ENCODE results near the gene LMNTD1. TPM values are rescaled to one million over a fixed set of nuclear protein-coding genes. Genes with fewer than 3 reads are reported as not detected.
A peak's percentile ranks its signal among the peaks of the same experiment; 100 is the strongest.

LMNTD1 gene
- total RNA-seq, 1 experiment from 2014 or later = not detected

GRCh38 chr12:25477217-25477616 lies 75.9 kb downstream of the LMNTD1 start:
- Histone ChIP-seq H3K79me2 (ENCODE audit: low read length) (no peaks in the 10 kb centered on the region), H3K9me3 (ENCODE audit: low read length) (no peaks in the 10 kb centered on the region)

GRCh38 chr12:25472453-25472852 lies 80.6 kb downstream of the LMNTD1 start:
- Histone ChIP-seq H4K20me1 (ENCODE audit: insufficient read depth, low read depth, low read length) (no peaks in the 10 kb centered on the region), H3K9ac (ENCODE audit: low read length) (no peak overlapping the region), H3K4me3 (ENCODE audit: low read length) (no peak overlapping the region), H3K27ac (ENCODE audit: low read length) (no peak overlapping the region), H3K9me3 (ENCODE audit: low read length) (no peaks in the 10 kb centered on the region), H3K4me1 (ENCODE audit: low read length) (no peaks in the 10 kb centered on the region), H3K4me2 (ENCODE audit: low read depth, low read length, poor library complexity, severe bottlenecking) (no peak overlapping the region), H3K27me3 (ENCODE audit: low read length) (no peaks in the 10 kb centered on the region), H3K36me3 (ENCODE audit: insufficient read depth, low read length) (no peaks in the 10 kb centered on the region), H3K9me2 (replicated peaks; ENCODE audit: insufficient read depth, low read length) (no peaks in the 10 kb centered on the region), H2AFZ (ENCODE audit: low read length) (no peak overlapping the region), H3K79me2 (ENCODE audit: low read length) (no peaks in the 10 kb centered on the region)
- DNase-seq = no peak

More at GRCh38 chr12:25477217-25477616, 75.9 kb downstream of the LMNTD1 start:
- no peak for DNase-seq
- Histone ChIP-seq H3K36me3 (ENCODE audit: insufficient read depth, low read length) (no peaks in the 10 kb centered on the region), H3K9ac (ENCODE audit: low read length) (no peak overlapping the region), H3K27ac (ENCODE audit: low read length) (no peak overlapping the region), H4K20me1 (ENCODE audit: insufficient read depth, low read depth, low read length) (no peaks in the 10 kb centered on the region), H3K4me3 (ENCODE audit: low read length) (no peak overlapping the region), H3K4me2 (ENCODE audit: low read depth, low read length, poor library complexity, severe bottlenecking) (no peak overlapping the region), H2AFZ (ENCODE audit: low read length) (no peak overlapping the region), H3K9me2 (replicated peaks; ENCODE audit: insufficient read depth, low read length) (no peaks in the 10 kb centered on the region), H3K4me1 (ENCODE audit: low read length) (no peaks in the 10 kb centered on the region), H3K27me3 (ENCODE audit: low read length) (no peaks in the 10 kb centered on the region)

- Histone ChIP-seq H3K4me1 (ENCODE audit: low read length) (no peaks in the 10 kb centered on the region), H3K9me2 (replicated peaks; ENCODE audit: insufficient read depth, low read length) (no peaks in the 10 kb centered on the region), H3K36me3 (ENCODE audit: insufficient read depth, low read length) (no peaks in the 10 kb centered on the region), H3K4me3 (ENCODE audit: low read length) (no peak overlapping the region), H4K20me1 (ENCODE audit: insufficient read depth, low read depth, low read length) (no peaks in the 10 kb centered on the region), H3K9ac (ENCODE audit: low read length) (no peak overlapping the region), H3K9me3 (ENCODE audit: low read length) (no peaks in the 10 kb centered on the region), H3K27ac (ENCODE audit: low read length) (no peak overlapping the region), H3K27me3 (ENCODE audit: low read length) (no peaks in the 10 kb centered on the region), H2AFZ (ENCODE audit: low read length) (no peak overlapping the region), H3K79me2 (ENCODE audit: low read length) (no peaks in the 10 kb centered on the region), H3K4me2 (ENCODE audit: low read depth, low read length, poor library complexity, severe bottlenecking) (no peak overlapping the region)
- no peak for DNase-seq
Measured at GRCh38 chr12:25469861-25470260, 83.2 kb downstream of the LMNTD1 start.

GRCh38 chr12:25469368-25469767 lies 83.7 kb downstream of the LMNTD1 start:
- no peak overlapping the region for H3K9ac ChIP-seq (ENCODE audit: low read length)
- H3K27ac ChIP-seq (ENCODE audit: low read length) = no peak overlapping the region
- no peaks in the 10 kb centered on the region for H3K9me3 ChIP-seq (ENCODE audit: low read length)
- H4K20me1 ChIP-seq (ENCODE audit: insufficient read depth, low read depth, low read length) = no peaks in the 10 kb centered on the region
- H2AFZ ChIP-seq (ENCODE audit: low read length) = no peak overlapping the region
- H3K4me2 ChIP-seq (ENCODE audit: low read depth, low read length, poor library complexity, severe bottlenecking) = no peak overlapping the region
- no peaks in the 10 kb centered on the region for H3K36me3 ChIP-seq (ENCODE audit: insufficient read depth, low read length)
- no peak overlapping the region for H3K4me3 ChIP-seq (ENCODE audit: low read length)
- no peaks in the 10 kb centered on the region for H3K9me2 ChIP-seq (replicated peaks; ENCODE audit: insufficient read depth, low read length)
- no peaks in the 10 kb centered on the region for H3K27me3 ChIP-seq (ENCODE audit: low read length)
- DNase-seq = no peak
- no peaks in the 10 kb centered on the region for H3K4me1 ChIP-seq (ENCODE audit: low read length)
- no peaks in the 10 kb centered on the region for H3K79me2 ChIP-seq (ENCODE audit: low read length)

- no peak overlapping the region for H3K4me3 ChIP-seq (ENCODE audit: low read length)
- H3K27ac ChIP-seq (ENCODE audit: low read length) = no peak overlapping the region
- no peaks in the 10 kb centered on the region for H3K79me2 ChIP-seq (ENCODE audit: low read length)
- no peaks in the 10 kb centered on the region for H4K20me1 ChIP-seq (ENCODE audit: insufficient read depth, low read depth, low read length)
- H3K9me3 ChIP-seq (ENCODE audit: low read length) = no peaks in the 10 kb centered on the region
- H2AFZ ChIP-seq (ENCODE audit: low read length) = no peak overlapping the region
- H3K9ac ChIP-seq (ENCODE audit: low read length) = no peak overlapping the region
- no peaks in the 10 kb centered on the region for H3K36me3 ChIP-seq (ENCODE audit: insufficient read depth, low read length)
- no peak overlapping the region for H3K4me2 ChIP-seq (ENCODE audit: low read depth, low read length, poor library complexity, severe bottlenecking)
- H3K27me3 ChIP-seq (ENCODE audit: low read length) = 0 out of 2 replicates have a peak, but pooled peaks cover 2% of the 10 kb centered on the region
- H3K9me2 ChIP-seq (replicated peaks; ENCODE audit: insufficient read depth, low read length) = no peaks in the 10 kb centered on the region
- H3K4me1 ChIP-seq (ENCODE audit: low read length) = peaks cover 9% of the 10 kb centered on the region
- no peak for DNase-seq
Measured at GRCh38 chr12:25463521-25463920, 89.6 kb downstream of the LMNTD1 start.

GRCh38 chr12:25463005-25463404 lies 90.1 kb downstream of the LMNTD1 start:
- Histone ChIP-seq H3K79me2 (ENCODE audit: low read length) (no peaks in the 10 kb centered on the region), H3K4me2 (ENCODE audit: low read depth, low read length, poor library complexity, severe bottlenecking) (no peak overlapping the region), H2AFZ (ENCODE audit: low read length) (no peak overlapping the region), H3K9me2 (replicated peaks; ENCODE audit: insufficient read depth, low read length) (no peaks in the 10 kb centered on the region), H4K20me1 (ENCODE audit: insufficient read depth, low read depth, low read length) (no peaks in the 10 kb centered on the region), H3K27me3 (ENCODE audit: low read length) (0 out of 2 replicates have a peak, but pooled peaks cover 2% of the 10 kb centered on the region), H3K27ac (ENCODE audit: low read length) (no peak overlapping the region), H3K36me3 (ENCODE audit: insufficient read depth, low read length) (no peaks in the 10 kb centered on the region), H3K9ac (ENCODE audit: low read length) (no peak overlapping the region), H3K9me3 (ENCODE audit: low read length) (no peaks in the 10 kb centered on the region), H3K4me1 (ENCODE audit: low read length) (peaks cover 9% of the 10 kb centered on the region), H3K4me3 (ENCODE audit: low read length) (no peak overlapping the region)
- DNase-seq = no peak

GRCh38 chr12:25459541-25459951 lies 93.5 kb downstream of the LMNTD1 start:
- DNase-seq = peak; percentile 78
- Histone ChIP-seq H3K27ac (ENCODE audit: low read length) (no peak overlapping the region), H3K9ac (ENCODE audit: low read length) (no peak overlapping the region)

GRCh38 chr12:25458047-25458552 lies 95.0 kb downstream of the LMNTD1 start:
- Histone ChIP-seq H3K9ac (ENCODE audit: low read length) (no peak overlapping the region), H3K9me3 (ENCODE audit: low read length) (no peaks in the 10 kb centered on the region), H3K27me3 (ENCODE audit: low read length) (0 out of 2 replicates have a peak, but pooled peaks cover 4% of the 10 kb centered on the region), H3K4me1 (ENCODE audit: low read length) (peaks cover 9% of the 10 kb centered on the region), H3K4me2 (ENCODE audit: low read depth, low read length, poor library complexity, severe bottlenecking) (no peak overlapping the region), H4K20me1 (ENCODE audit: insufficient read depth, low read depth, low read length) (no peaks in the 10 kb centered on the region), H2AFZ (ENCODE audit: low read length) (no peak overlapping the region), H3K79me2 (ENCODE audit: low read length) (no peaks in the 10 kb centered on the region), H3K9me2 (replicated peaks; ENCODE audit: insufficient read depth, low read length) (no peaks in the 10 kb centered on the region), H3K27ac (ENCODE audit: low read length) (no peak overlapping the region), H3K4me3 (ENCODE audit: low read length) (no peak overlapping the region), H3K36me3 (ENCODE audit: insufficient read depth, low read length) (no peaks in the 10 kb centered on the region)
- DNase-seq = no peak

More at GRCh38 chr12:25459541-25459951, 93.5 kb downstream of the LMNTD1 start:
- no peaks in the 10 kb centered on the region for H3K36me3 ChIP-seq (ENCODE audit: insufficient read depth, low read length)
- H2AFZ ChIP-seq (ENCODE audit: low read length) = peak overlapping the region; percentile 60
- peak overlapping the region; percentile 27 for H3K4me2 ChIP-seq (ENCODE audit: low read depth, low read length, poor library complexity, severe bottlenecking)
- 0 out of 2 replicates have a peak, but pooled peaks cover 4% of the 10 kb centered on the region for H3K27me3 ChIP-seq (ENCODE audit: low read length)
- H3K79me2 ChIP-seq (ENCODE audit: low read length) = no peaks in the 10 kb centered on the region
- H3K4me3 ChIP-seq (ENCODE audit: low read length) = no peak overlapping the region
- no peaks in the 10 kb centered on the region for H3K9me3 ChIP-seq (ENCODE audit: low read length)
- peaks cover 9% of the 10 kb centered on the region for H3K4me1 ChIP-seq (ENCODE audit: low read length)
- no peaks in the 10 kb centered on the region for H3K9me2 ChIP-seq (replicated peaks; ENCODE audit: insufficient read depth, low read length)
- no peaks in the 10 kb centered on the region for H4K20me1 ChIP-seq (ENCODE audit: insufficient read depth, low read depth, low read length)
